BE2C (cell line): ENCODE measurements around the gene PEAK1.

ENCODE experiments used
- DNase-seq: peaks from one replicate; pipeline ENCODE4 v3.0.0-alpha.2; 2020
- H3K27me3 ChIP-seq: fragments of 250-450 bp; sonication (Bioruptor Pico); 2 replicates; pipeline ENCODE4 v1.5.1; 2020; ENCODE audit warnings: mild to moderate bottlenecking
- H3K36me3 ChIP-seq: fragments of 250-450 bp; sonication (Bioruptor Pico); 2 replicates; pipeline ENCODE4 v1.5.1; 2020; ENCODE audit warnings: mild to moderate bottlenecking
- H3K4me1 ChIP-seq: fragments of 250-450 bp; sonication (Bioruptor Pico); 2 replicates; pipeline ENCODE4 v1.5.1; 2020
- H3K4me3 ChIP-seq: 2 replicates; pipeline ENCODE4 v1.5.1; 2011; ENCODE audit warnings: low read depth, low read length
- H3K9me3 ChIP-seq: fragments of 250-450 bp; sonication (Bioruptor Pico); 2 replicates; pipeline ENCODE4 v1.5.1; 2020
- TF ChIP-seq, protein P1 (sequence below): IDR thresholded peaks from 2 replicates; pipeline ENCODE4 v1.5.1; 2012; ENCODE audit warnings: mild to moderate bottlenecking, low read depth, low read length

Gene PEAK1

GRCh38 chr15:77121599-77121998 lies 298.3 kb downstream of the PEAK1 start:
- TF ChIP-seq, protein P1, sequence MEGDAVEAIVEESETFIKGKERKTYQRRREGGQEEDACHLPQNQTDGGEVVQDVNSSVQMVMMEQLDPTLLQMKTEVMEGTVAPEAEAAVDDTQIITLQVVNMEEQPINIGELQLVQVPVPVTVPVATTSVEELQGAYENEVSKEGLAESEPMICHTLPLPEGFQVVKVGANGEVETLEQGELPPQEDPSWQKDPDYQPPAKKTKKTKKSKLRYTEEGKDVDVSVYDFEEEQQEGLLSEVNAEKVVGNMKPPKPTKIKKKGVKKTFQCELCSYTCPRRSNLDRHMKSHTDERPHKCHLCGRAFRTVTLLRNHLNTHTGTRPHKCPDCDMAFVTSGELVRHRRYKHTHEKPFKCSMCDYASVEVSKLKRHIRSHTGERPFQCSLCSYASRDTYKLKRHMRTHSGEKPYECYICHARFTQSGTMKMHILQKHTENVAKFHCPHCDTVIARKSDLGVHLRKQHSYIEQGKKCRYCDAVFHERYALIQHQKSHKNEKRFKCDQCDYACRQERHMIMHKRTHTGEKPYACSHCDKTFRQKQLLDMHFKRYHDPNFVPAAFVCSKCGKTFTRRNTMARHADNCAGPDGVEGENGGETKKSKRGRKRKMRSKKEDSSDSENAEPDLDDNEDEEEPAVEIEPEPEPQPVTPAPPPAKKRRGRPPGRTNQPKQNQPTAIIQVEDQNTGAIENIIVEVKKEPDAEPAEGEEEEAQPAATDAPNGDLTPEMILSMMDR: no peak
- Histone ChIP-seq H3K4me3 (no peak overlapping the region), H3K36me3 (no peaks in the 10 kb centered on the region), H3K27me3 (no peaks in the 10 kb centered on the region), H3K9me3 (no peaks in the 10 kb centered on the region), H3K4me1 (no peaks in the 10 kb centered on the region)
- no peak for DNase-seq

DNA sequence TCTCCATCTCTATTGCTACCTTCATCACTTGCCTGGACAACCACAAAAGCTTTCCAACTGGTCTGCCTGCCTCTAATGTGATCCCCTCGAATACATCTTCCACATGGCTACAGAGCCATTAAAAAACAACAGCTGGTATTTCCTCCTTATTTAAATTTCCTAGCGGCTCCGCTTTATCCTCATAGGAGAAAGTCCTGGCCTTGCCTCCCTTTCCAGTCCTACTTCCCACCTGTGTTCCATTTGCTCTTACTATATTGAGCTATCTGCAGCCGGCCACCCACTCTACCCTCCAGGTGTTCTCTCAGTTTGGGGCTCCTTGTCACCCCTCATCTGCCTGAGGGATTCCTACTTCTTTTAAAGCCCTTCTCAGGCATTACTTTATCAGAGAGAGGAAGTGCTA lies 299.3 kb downstream of the PEAK1 start:
- Histone ChIP-seq H3K4me1 (no peaks in the 10 kb centered on the region), H3K27me3 (no peaks in the 10 kb centered on the region), H3K36me3 (no peaks in the 10 kb centered on the region), H3K9me3 (no peaks in the 10 kb centered on the region), H3K4me3 (no peak overlapping the region)
- DNase-seq: no peak
- TF ChIP-seq, protein P1: no peak

DNA sequence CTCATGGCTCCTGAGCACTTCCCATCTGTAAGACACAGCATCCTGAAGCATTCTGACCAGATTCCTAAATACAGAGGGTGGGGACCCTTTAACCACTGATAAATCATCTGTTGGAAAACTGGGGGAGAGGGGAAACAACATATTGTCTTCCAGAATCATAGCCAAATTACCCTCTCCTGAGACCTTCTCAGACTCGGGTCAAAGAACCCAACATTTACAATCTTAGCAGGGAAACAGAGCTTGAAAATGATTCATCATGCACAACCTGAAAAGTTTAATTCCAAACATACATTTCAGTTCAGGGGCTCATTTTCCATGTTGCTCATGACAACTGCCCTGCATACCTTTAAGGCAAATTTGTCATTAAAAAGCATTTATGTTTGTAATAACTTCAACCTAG lies 300.5 kb downstream of the PEAK1 start:
- Histone ChIP-seq H3K4me3 (no peak overlapping the region), H3K27me3 (no peaks in the 10 kb centered on the region), H3K9me3 (no peaks in the 10 kb centered on the region), H3K4me1 (no peaks in the 10 kb centered on the region), H3K36me3 (no peaks in the 10 kb centered on the region)
- no peak for DNase-seq
- TF ChIP-seq, protein P1: no peak

GRCh38 chr15:77118882-77119321 lies 301.0 kb downstream of the PEAK1 start:
- DNase-seq: peak; percentile 38

GRCh38 chr15:77115179-77115578 lies 304.7 kb downstream of the PEAK1 start:
- no peak overlapping the region for H3K4me3 ChIP-seq
- H3K36me3 ChIP-seq: no peaks in the 10 kb centered on the region
- no peak for DNase-seq
- no peaks in the 10 kb centered on the region for H3K4me1 ChIP-seq
- H3K27me3 ChIP-seq: no peaks in the 10 kb centered on the region
- no peaks in the 10 kb centered on the region for H3K9me3 ChIP-seq
- TF ChIP-seq, protein P1: no peak

More at GRCh38 chr15:77118882-77119321, 301.0 kb downstream of the PEAK1 start:
- no peaks in the 10 kb centered on the region for H3K4me1 ChIP-seq
- TF ChIP-seq, protein P1: peak; percentile 90
- H3K27me3 ChIP-seq: no peaks in the 10 kb centered on the region
- H3K4me3 ChIP-seq: no peak overlapping the region
- H3K9me3 ChIP-seq: no peaks in the 10 kb centered on the region
- no peaks in the 10 kb centered on the region for H3K36me3 ChIP-seq

GRCh38 chr15:77112838-77113504 lies 306.9 kb downstream of the PEAK1 start:
- no peaks in the 10 kb centered on the region for H3K9me3 ChIP-seq
- TF ChIP-seq, protein P1: no peak
- no peaks in the 10 kb centered on the region for H3K4me1 ChIP-seq
- H3K27me3 ChIP-seq: no peaks in the 10 kb centered on the region
- DNase-seq: no peak
- H3K36me3 ChIP-seq: no peaks in the 10 kb centered on the region
- H3K4me3 ChIP-seq: no peak overlapping the region
